Measurements from ENCODE around the gene SYF2. TPM values are rescaled to one million over a fixed set of nuclear protein-coding genes. Genes with fewer than 3 reads are reported as not detected.

The SYF2 gene
- total RNA-seq, 1 donor from 2014 or later: 33.9 TPM

GRCh38 chr1:25174363-25174729, 58.0 kb downstream of the SYF2 start:
- H3K36me3 ChIP-seq (ENCODE audit: control insufficient read depth in 3 of 3, insufficient read depth in 3 of 3, low read length in 3 of 3): no peaks in the 10 kb centered on the region
- H3K9ac ChIP-seq (ENCODE audit: low read depth in 1 of 3, low read length in 3 of 3): no peak overlapping the region
- no peaks in the 10 kb centered on the region for H3K9me3 ChIP-seq (ENCODE audit: control insufficient read depth in 3 of 3, low read length in 3 of 3)
- no peaks in the 10 kb centered on the region for H3K27me3 ChIP-seq (ENCODE audit: control insufficient read depth in 3 of 3, insufficient read depth in 3 of 3, low read length in 3 of 3)
- no peaks in the 10 kb centered on the region for H3K4me1 ChIP-seq (ENCODE audit: control insufficient read depth in 3 of 3, insufficient read depth in 3 of 3, low read length in 3 of 3)
- no peak overlapping the region for H3K4me3 ChIP-seq (ENCODE audit: low read length in 3 of 3)
- H3K27ac ChIP-seq (ENCODE audit: low read depth, low read length): no peak overlapping the region

- no peak overlapping the region for H3K9ac ChIP-seq (ENCODE audit: low read depth in 1 of 3, low read length in 3 of 3)
- H3K4me1 ChIP-seq (ENCODE audit: control insufficient read depth in 3 of 3, insufficient read depth in 3 of 3, low read length in 3 of 3): no peaks in the 10 kb centered on the region
- H3K9me3 ChIP-seq (ENCODE audit: control insufficient read depth in 3 of 3, low read length in 3 of 3): no peaks in the 10 kb centered on the region
- H3K4me3 ChIP-seq (ENCODE audit: low read length in 3 of 3): no peak overlapping the region
- no peak overlapping the region for H3K27ac ChIP-seq (ENCODE audit: low read depth, low read length)
- no peaks in the 10 kb centered on the region for H3K36me3 ChIP-seq (ENCODE audit: control insufficient read depth in 3 of 3, insufficient read depth in 3 of 3, low read length in 3 of 3)
- no peaks in the 10 kb centered on the region for H3K27me3 ChIP-seq (ENCODE audit: control insufficient read depth in 3 of 3, insufficient read depth in 3 of 3, low read length in 3 of 3)
These were observed 58.4 kb downstream of the SYF2 start for GRCh38 chr1:25173809-25174340.

Other genes starting within 250 kb of the SYF2 start
- gene RSRP1, start 15.0 kb upstream of the SYF2 start, total RNA-seq: 46.4 TPM
- gene RHD, start 40.0 kb upstream of the SYF2 start, total RNA-seq: 2.1 TPM
- gene TMEM50A, start 105.8 kb upstream of the SYF2 start, total RNA-seq: 72.0 TPM
- 0.52 TPM for gene RHCE, start 188.3 kb upstream of the SYF2 start, total RNA-seq
- 16.2 TPM for gene MACO1, start 198.4 kb upstream of the SYF2 start, total RNA-seq